HEK293 (cell line): ENCODE data around the gene FADS1.

Experiments used
- CTCF ChIA-PET: fragments of 350-600 bp; formaldehyde crosslinking; extraction: SDS; loops from one replicate; lab custom pipeline; 2021; ENCODE audit warnings: antibody characterized with exemption; lab: Yijun Ruan, JAX
- POLR2A ChIA-PET: fragments of 300-600 bp; formaldehyde crosslinking; extraction: SDS; loops from one replicate; lab custom pipeline; 2020; ENCODE audit warnings: antibody characterized with exemption, inconsistent platforms; lab: Yijun Ruan, JAX
- H3K27ac ChIP-seq: fragments of 200-500 bp; sonication (Bioruptor generic); 2 replicates; pipeline ENCODE4 v1.5.1; 2014; ENCODE audit warnings: low read depth, low read length, control low read depth, inconsistent platforms; ENCODE audit errors: extremely low read depth
- H3K36me3 ChIP-seq, 2 experiments: fragments of 200-500 bp in 1 of 2; sonication (Bioruptor generic) in 1 of 2; 1 replicate in 1 of 2; 2 replicates in 1 of 2; pipeline ENCODE4 v1.5.1; 2014 to 2017; ENCODE audit warnings: inconsistent platforms in 2 of 2, low read length in 2 of 2; ENCODE audit not compliant: control insufficient read depth in 2 of 2, insufficient read depth in 1 of 2
- H3K4me1 ChIP-seq: fragments of 200-500 bp; sonication (Bioruptor generic); 2 replicates; pipeline ENCODE4 v1.5.1; 2014; ENCODE audit warnings: mild to moderate bottlenecking, low read length, inconsistent platforms; ENCODE audit not compliant: control insufficient read depth, insufficient read depth
- H3K4me3 ChIP-seq: 2 replicates; pipeline ENCODE4 v1.5.1; 2011; ENCODE audit warnings: low read depth, mild to moderate bottlenecking, control low read depth, low read length, moderate library complexity
- H3K9me3 ChIP-seq: fragments of 200-500 bp; sonication (Bioruptor generic); 2 replicates; pipeline ENCODE4 v1.5.1; 2014; ENCODE audit warnings: low read depth, low read length, inconsistent platforms; ENCODE audit not compliant: control insufficient read depth, insufficient read depth
- BCL11A ChIP-seq: fragments of 450-650 bp; formaldehyde crosslinking; IDR thresholded peaks from 2 replicates; pipeline ENCODE4 v1.5.1; 2016; ENCODE audit warnings: low read depth, missing biosample characterization, missing genetic modification characterization
- GLIS1 ChIP-seq: fragments of 450-650 bp; formaldehyde crosslinking; IDR thresholded peaks from 2 replicates; pipeline ENCODE4 v1.5.1; 2016; ENCODE audit warnings: missing biosample characterization, missing genetic modification characterization
- MZF1 ChIP-seq: fragments of 450-650 bp; formaldehyde crosslinking; IDR thresholded peaks from 2 replicates; pipeline ENCODE4 v1.5.1; 2017; ENCODE audit warnings: missing biosample characterization, missing genetic modification characterization, borderline replicate concordance
- SALL2 ChIP-seq: fragments of 450-650 bp; formaldehyde crosslinking; IDR thresholded peaks from 2 replicates; pipeline ENCODE4 v1.5.0; 2017; ENCODE audit warnings: missing biosample characterization, mild to moderate bottlenecking, missing genetic modification characterization, borderline replicate concordance
- SCRT1 ChIP-seq: fragments of 450-650 bp; formaldehyde crosslinking; IDR thresholded peaks from 2 replicates; pipeline ENCODE4 v1.5.1; 2016; ENCODE audit warnings: missing biosample characterization, missing genetic modification characterization, borderline replicate concordance
- SETDB1 ChIP-seq: IDR thresholded peaks from one replicate; pipeline ENCODE4 v1.6.1; 2017; ENCODE audit warnings: mild to moderate bottlenecking, low read length, moderate library complexity, mixed read lengths; ENCODE audit not compliant: insufficient read length
- TRIM28 ChIP-seq: IDR thresholded peaks from 2 replicates; pipeline ENCODE4 v1.6.1; 2011; ENCODE audit warnings: low read length, control low read depth, borderline replicate concordance
- WT1 ChIP-seq: fragments of 450-650 bp; formaldehyde crosslinking; IDR thresholded peaks from 2 replicates; pipeline ENCODE4 v1.5.1; 2016; ENCODE audit warnings: missing biosample characterization, missing genetic modification characterization
- YY1 ChIP-seq: fragments of 450-650 bp; formaldehyde crosslinking; IDR thresholded peaks from 2 replicates; pipeline ENCODE4 v1.5.1; 2018; ENCODE audit warnings: missing biosample characterization, missing genetic modification characterization
- ZBTB17 ChIP-seq: fragments of 450-650 bp; formaldehyde crosslinking; IDR thresholded peaks from 2 replicates; pipeline ENCODE4 v1.5.1; 2016; ENCODE audit warnings: missing biosample characterization, missing genetic modification characterization
- ZFP37 ChIP-seq: fragments of 450-650 bp; formaldehyde crosslinking; IDR thresholded peaks from 2 replicates; pipeline ENCODE4 v1.5.1; 2016; ENCODE audit warnings: missing biosample characterization, missing genetic modification characterization
- ZIC2 ChIP-seq: fragments of 450-650 bp; formaldehyde crosslinking; IDR thresholded peaks from 2 replicates; pipeline ENCODE4 v1.5.1; 2016; ENCODE audit warnings: missing biosample characterization, missing genetic modification characterization
- ZNF157 ChIP-seq: fragments of 450-650 bp; formaldehyde crosslinking; IDR thresholded peaks from 2 replicates; pipeline ENCODE4 v1.5.1; 2016; ENCODE audit warnings: missing biosample characterization, missing genetic modification characterization
- ZNF266 ChIP-seq: fragments of 450-650 bp; formaldehyde crosslinking; IDR thresholded peaks from 2 replicates; pipeline ENCODE4 v1.5.1; 2016; ENCODE audit warnings: missing biosample characterization, missing genetic modification characterization, low read depth
- ZNF274 ChIP-seq, 2 experiments: fragments of 200-500 bp in 1 of 2; fragments of 450-650 bp in 1 of 2; sonication (Bioruptor generic) in 1 of 2; formaldehyde crosslinking in 1 of 2; IDR thresholded peaks; 2 replicates each; pipeline versions ENCODE4 v1.5.1 to v1.6.1; 2014 to 2016; ENCODE audit warnings: borderline replicate concordance in 1 of 2, inconsistent platforms in 1 of 2, low read length in 1 of 2, missing biosample characterization in 1 of 2, missing genetic modification characterization in 1 of 2
- ZNF350 ChIP-seq: fragments of 450-650 bp; formaldehyde crosslinking; IDR thresholded peaks from 2 replicates; pipeline ENCODE4 v1.5.0; 2017; ENCODE audit warnings: missing biosample characterization, mild to moderate bottlenecking, missing genetic modification characterization
- ZNF510 ChIP-seq: fragments of 450-650 bp; formaldehyde crosslinking; IDR thresholded peaks from 2 replicates; pipeline ENCODE4 v1.5.1; 2018; ENCODE audit warnings: mild to moderate bottlenecking, missing genetic modification characterization, missing biosample characterization; ENCODE audit not compliant: insufficient replicate concordance
- ZNF585B ChIP-seq: fragments of 450-650 bp; formaldehyde crosslinking; IDR thresholded peaks from 2 replicates; pipeline ENCODE4 v1.5.1; 2016; ENCODE audit warnings: missing biosample characterization, missing genetic modification characterization
- ZNF629 ChIP-seq: fragments of 450-650 bp; formaldehyde crosslinking; IDR thresholded peaks from 2 replicates; pipeline ENCODE4 v1.5.1; 2017; ENCODE audit warnings: missing biosample characterization, missing genetic modification characterization
- ZNF701 ChIP-seq: fragments of 450-650 bp; formaldehyde crosslinking; IDR thresholded peaks from 2 replicates; pipeline ENCODE4 v1.5.1; 2016; ENCODE audit warnings: missing biosample characterization, missing genetic modification characterization
- ZNF785 ChIP-seq: fragments of 450-650 bp; formaldehyde crosslinking; IDR thresholded peaks from 2 replicates; pipeline ENCODE4 v1.5.1; 2016; ENCODE audit warnings: missing biosample characterization, missing genetic modification characterization
- ZSCAN30 ChIP-seq: fragments of 450-650 bp; IDR thresholded peaks from 2 replicates; pipeline ENCODE4 v1.5.1; 2018; ENCODE audit warnings: missing biosample characterization, mild to moderate bottlenecking, missing genetic modification characterization, moderate library complexity
- TF ChIP-seq, protein P1 (sequence below): fragments of 450-650 bp; formaldehyde crosslinking; IDR thresholded peaks from 2 replicates; pipeline ENCODE4 v1.5.1; 2016; ENCODE audit warnings: missing biosample characterization, missing genetic modification characterization
- TF ChIP-seq, protein P2 (sequence below): fragments of 450-650 bp; formaldehyde crosslinking; IDR thresholded peaks from 2 replicates; pipeline ENCODE4 v1.5.1; 2016; ENCODE audit warnings: missing biosample characterization, missing genetic modification characterization
- TF ChIP-seq, protein P3 (sequence below): fragments of 450-650 bp; formaldehyde crosslinking; IDR thresholded peaks from 2 replicates; pipeline ENCODE4 v1.5.1; 2017; ENCODE audit warnings: missing biosample characterization, mild to moderate bottlenecking, missing genetic modification characterization, moderate library complexity
- TF ChIP-seq, protein P4 (sequence below): fragments of 450-650 bp; formaldehyde crosslinking; IDR thresholded peaks from 2 replicates; pipeline ENCODE4 v1.5.1; 2016; ENCODE audit warnings: missing biosample characterization, missing genetic modification characterization, low read depth
- TF ChIP-seq, protein P5 (sequence below): fragments of 450-650 bp; formaldehyde crosslinking; IDR thresholded peaks from 2 replicates; pipeline ENCODE4 v1.5.1; 2017; ENCODE audit warnings: missing biosample characterization, missing genetic modification characterization

Gene FADS1

DNA sequence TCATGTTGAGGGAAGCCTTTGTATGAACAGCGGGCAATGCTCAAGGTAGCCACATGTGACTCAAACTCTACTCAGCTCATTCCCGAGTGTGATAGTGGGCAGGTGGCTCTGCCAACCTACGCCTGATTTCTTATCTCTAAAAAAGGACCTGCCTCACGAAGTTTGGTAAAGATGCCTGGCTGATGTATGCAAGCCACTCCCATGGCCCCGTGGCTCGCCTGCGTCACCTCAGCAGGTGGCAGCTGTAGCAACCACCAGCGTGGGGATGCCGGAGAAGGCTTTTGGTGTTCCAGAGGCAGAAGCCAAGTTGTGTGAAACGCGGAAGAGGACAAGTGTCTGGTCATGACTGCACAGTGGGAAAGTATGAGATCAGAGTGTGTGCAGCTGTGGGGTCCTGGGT lies 16.7 kb upstream of the FADS1 start:
- Histone ChIP-seq H3K9me3 (no peaks in the 10 kb centered on the region), H3K27ac (no peak overlapping the region), H3K4me3 (no peak overlapping the region), H3K36me3 (no peaks in the 10 kb centered on the region; a peak in 1 of 3 replicates), H3K4me1 (peaks cover 10% of the 10 kb centered on the region; the same call in 1 of the 2 replicates)
- ChIA-PET CTCF (interaction anchor here (0.6 to 1.3 kb wide), 2 partner anchors 19 to 36 kb away, joined by 3 read pairs; no protein-coding TSS in a partner anchor), POLR2A (no interaction called here)
- no peak for TF ChIP-seq SALL2
- no peak for TF ChIP-seq GLIS1 (tag by site-specific recombination)
- no peak for TF ChIP-seq ZBTB17 (tag by site-specific recombination)
- TF ChIP-seq ZNF266 (tag by site-specific recombination) = no peak
- no peak for TF ChIP-seq TRIM28
- TF ChIP-seq ZNF585B (tag by site-specific recombination) = no peak
- no peak for TF ChIP-seq ZNF785
- no peak for TF ChIP-seq SCRT1 (tag by site-specific recombination)
- TF ChIP-seq SETDB1 = no peak
- TF ChIP-seq, protein P1, sequence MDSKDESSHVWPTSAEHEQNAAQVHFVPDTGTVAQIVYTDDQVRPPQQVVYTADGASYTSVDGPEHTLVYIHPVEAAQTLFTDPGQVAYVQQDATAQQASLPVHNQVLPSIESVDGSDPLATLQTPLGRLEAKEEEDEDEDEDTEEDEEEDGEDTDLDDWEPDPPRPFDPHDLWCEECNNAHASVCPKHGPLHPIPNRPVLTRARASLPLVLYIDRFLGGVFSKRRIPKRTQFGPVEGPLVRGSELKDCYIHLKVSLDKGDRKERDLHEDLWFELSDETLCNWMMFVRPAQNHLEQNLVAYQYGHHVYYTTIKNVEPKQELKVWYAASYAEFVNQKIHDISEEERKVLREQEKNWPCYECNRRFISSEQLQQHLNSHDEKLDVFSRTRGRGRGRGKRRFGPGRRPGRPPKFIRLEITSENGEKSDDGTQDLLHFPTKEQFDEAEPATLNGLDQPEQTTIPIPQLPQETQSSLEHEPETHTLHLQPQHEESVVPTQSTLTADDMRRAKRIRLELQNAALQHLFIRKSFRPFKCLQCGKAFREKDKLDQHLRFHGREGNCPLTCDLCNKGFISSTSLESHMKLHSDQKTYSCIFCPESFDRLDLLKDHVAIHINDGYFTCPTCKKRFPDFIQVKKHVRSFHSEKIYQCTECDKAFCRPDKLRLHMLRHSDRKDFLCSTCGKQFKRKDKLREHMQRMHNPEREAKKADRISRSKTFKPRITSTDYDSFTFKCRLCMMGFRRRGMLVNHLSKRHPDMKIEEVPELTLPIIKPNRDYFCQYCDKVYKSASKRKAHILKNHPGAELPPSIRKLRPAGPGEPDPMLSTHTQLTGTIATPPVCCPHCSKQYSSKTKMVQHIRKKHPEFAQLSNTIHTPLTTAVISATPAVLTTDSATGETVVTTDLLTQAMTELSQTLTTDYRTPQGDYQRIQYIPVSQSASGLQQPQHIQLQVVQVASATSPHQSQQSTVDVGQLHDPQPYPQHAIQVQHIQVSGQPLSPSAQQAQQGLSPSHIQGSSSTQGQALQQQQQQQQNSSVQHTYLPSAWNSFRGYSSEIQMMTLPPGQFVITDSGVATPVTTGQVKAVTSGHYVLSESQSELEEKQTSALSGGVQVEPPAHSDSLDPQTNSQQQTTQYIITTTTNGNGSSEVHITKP (tag by site-specific recombination) = no peak
- TF ChIP-seq, protein P2, sequence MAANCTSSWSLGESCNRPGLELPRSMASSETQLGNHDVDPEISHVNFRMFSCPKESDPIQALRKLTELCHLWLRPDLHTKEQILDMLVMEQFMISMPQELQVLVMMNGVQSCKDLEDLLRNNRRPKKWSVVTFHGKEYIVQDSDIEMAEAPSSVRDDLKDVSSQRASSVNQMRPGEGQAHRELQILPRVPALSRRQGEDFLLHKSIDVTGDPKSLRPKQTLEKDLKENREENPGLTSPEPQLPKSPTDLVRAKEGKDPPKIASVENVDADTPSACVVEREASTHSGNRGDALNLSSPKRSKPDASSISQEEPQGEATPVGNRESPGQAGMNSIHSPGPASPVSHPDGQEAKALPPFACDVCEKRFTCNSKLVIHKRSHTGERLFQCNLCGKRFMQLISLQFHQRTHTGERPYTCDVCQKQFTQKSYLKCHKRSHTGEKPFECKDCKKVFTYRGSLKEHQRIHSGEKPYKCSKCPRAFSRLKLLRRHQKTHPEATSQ (tag by site-specific recombination) = no peak
- no peak for TF ChIP-seq ZNF701 (tag by site-specific recombination)
- TF ChIP-seq, protein P3, sequence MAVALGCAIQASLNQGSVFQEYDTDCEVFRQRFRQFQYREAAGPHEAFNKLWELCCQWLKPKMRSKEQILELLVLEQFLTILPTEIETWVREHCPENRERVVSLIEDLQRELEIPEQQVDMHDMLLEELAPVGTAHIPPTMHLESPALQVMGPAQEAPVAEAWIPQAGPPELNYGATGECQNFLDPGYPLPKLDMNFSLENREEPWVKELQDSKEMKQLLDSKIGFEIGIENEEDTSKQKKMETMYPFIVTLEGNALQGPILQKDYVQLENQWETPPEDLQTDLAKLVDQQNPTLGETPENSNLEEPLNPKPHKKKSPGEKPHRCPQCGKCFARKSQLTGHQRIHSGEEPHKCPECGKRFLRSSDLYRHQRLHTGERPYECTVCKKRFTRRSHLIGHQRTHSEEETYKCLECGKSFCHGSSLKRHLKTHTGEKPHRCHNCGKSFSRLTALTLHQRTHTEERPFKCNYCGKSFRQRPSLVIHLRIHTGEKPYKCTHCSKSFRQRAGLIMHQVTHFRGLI = no peak
- TF ChIP-seq ZSCAN30 (tag by site-specific recombination) = no peak
- TF ChIP-seq WT1 = no peak
- no peak for TF ChIP-seq ZNF157 (tag by site-specific recombination)
- TF ChIP-seq, protein P4, sequence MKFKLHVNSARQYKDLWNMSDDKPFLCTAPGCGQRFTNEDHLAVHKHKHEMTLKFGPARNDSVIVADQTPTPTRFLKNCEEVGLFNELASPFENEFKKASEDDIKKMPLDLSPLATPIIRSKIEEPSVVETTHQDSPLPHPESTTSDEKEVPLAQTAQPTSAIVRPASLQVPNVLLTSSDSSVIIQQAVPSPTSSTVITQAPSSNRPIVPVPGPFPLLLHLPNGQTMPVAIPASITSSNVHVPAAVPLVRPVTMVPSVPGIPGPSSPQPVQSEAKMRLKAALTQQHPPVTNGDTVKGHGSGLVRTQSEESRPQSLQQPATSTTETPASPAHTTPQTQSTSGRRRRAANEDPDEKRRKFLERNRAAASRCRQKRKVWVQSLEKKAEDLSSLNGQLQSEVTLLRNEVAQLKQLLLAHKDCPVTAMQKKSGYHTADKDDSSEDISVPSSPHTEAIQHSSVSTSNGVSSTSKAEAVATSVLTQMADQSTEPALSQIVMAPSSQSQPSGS = no peak
- no peak for TF ChIP-seq YY1
- TF ChIP-seq ZNF629 = no peak
- TF ChIP-seq BCL11A = no peak

DNA sequence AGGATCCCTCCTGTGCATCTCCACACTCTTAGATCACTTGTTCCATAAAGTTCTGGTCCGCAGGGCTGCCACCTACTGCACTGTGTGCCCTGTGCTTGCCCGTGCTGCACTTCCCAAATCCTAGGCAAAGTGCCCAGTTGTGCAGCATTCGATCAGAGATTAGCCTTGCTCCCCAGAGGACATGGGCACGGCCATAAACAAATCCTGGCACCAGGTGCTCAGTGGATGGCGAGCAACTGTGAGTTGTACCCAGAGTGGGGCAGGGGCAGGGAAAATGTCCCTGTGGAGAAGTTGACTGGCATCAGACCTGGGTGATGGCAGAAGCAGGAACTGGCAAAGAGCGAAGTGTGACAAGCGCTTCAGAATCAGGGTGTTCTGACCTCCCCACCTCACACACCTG lies 16.0 kb upstream of the FADS1 start:
- peaks cover 10% of the 10 kb centered on the region; the same call in 1 of the 2 replicates for H3K4me1 ChIP-seq
- H3K9me3 ChIP-seq = no peaks in the 10 kb centered on the region
- no peak overlapping the region for H3K4me3 ChIP-seq
- ChIA-PET CTCF (no interaction called here), POLR2A (no interaction called here)
- no peak overlapping the region for H3K27ac ChIP-seq
- no peaks in the 10 kb centered on the region for H3K36me3 ChIP-seq
- TF ChIP-seq ZNF350 (tag by site-specific recombination) (no peak), ZIC2 (tag by site-specific recombination) (no peak), ZNF510 (tag by site-specific recombination) (no peak), ZFP37 (tag by site-specific recombination) (no peak), ZNF274 (IDR thresholded peaks at IDR 0.05; ENCODE audit: low read length) (no peak), ZNF274 (tag by site-specific recombination; IDR thresholded peaks at IDR 0.05; ENCODE audit: borderline replicate concordance) (no peak), BCL11A (no peak), MZF1 (tag by site-specific recombination) (no peak)
- TF ChIP-seq, protein P5, sequence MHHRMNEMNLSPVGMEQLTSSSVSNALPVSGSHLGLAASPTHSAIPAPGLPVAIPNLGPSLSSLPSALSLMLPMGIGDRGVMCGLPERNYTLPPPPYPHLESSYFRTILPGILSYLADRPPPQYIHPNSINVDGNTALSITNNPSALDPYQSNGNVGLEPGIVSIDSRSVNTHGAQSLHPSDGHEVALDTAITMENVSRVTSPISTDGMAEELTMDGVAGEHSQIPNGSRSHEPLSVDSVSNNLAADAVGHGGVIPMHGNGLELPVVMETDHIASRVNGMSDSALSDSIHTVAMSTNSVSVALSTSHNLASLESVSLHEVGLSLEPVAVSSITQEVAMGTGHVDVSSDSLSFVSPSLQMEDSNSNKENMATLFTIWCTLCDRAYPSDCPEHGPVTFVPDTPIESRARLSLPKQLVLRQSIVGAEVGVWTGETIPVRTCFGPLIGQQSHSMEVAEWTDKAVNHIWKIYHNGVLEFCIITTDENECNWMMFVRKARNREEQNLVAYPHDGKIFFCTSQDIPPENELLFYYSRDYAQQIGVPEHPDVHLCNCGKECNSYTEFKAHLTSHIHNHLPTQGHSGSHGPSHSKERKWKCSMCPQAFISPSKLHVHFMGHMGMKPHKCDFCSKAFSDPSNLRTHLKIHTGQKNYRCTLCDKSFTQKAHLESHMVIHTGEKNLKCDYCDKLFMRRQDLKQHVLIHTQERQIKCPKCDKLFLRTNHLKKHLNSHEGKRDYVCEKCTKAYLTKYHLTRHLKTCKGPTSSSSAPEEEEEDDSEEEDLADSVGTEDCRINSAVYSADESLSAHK (tag by site-specific recombination) = no peak
